Measurements from ENCODE around the gene MGAM2. TPM values are rescaled to one million over a fixed set of nuclear protein-coding genes. Genes with fewer than 3 reads are reported as not detected.

MGAM2 gene
- total and polyA plus RNA-seq, 8 donors: 0.03 to 4.6 (median 0.17) TPM

DNA sequence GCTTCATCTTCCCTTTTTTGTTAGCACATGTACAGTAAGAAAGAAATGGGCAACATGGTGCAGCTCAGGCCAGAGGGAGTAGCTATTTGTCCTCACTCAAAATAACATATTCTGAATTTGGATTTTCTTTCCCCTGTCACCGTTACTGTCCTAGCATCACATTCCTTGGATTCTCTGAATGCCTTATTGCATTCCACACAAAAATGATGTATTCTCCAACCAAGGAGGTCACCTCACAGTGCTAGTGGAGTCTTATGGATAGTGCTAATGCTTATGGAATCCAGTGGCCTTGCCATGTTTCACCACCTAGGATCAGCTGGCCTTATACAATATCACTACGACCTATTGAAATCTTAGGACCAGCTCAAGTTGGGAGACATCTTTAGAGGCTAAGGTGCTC, 139.2 kb downstream of the MGAM2 start:
- Histone ChIP-seq H3K36me3 (no peaks in the 10 kb centered on the region), H3K9me3 (no peaks in the 10 kb centered on the region), H3K27me3 (no peaks in the 10 kb centered on the region), H3K27ac (no peak overlapping the region), H3K4me1 (no peaks in the 10 kb centered on the region), H3K4me3 (no peak overlapping the region)
- TF ChIP-seq, protein P1, sequence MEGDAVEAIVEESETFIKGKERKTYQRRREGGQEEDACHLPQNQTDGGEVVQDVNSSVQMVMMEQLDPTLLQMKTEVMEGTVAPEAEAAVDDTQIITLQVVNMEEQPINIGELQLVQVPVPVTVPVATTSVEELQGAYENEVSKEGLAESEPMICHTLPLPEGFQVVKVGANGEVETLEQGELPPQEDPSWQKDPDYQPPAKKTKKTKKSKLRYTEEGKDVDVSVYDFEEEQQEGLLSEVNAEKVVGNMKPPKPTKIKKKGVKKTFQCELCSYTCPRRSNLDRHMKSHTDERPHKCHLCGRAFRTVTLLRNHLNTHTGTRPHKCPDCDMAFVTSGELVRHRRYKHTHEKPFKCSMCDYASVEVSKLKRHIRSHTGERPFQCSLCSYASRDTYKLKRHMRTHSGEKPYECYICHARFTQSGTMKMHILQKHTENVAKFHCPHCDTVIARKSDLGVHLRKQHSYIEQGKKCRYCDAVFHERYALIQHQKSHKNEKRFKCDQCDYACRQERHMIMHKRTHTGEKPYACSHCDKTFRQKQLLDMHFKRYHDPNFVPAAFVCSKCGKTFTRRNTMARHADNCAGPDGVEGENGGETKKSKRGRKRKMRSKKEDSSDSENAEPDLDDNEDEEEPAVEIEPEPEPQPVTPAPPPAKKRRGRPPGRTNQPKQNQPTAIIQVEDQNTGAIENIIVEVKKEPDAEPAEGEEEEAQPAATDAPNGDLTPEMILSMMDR (IDR thresholded peaks at IDR 0.05): no peak
- intact Hi-C loops (cut with DNase I): no loop called here
- no peak for DNase-seq
- ATAC-seq: no peak

DNA sequence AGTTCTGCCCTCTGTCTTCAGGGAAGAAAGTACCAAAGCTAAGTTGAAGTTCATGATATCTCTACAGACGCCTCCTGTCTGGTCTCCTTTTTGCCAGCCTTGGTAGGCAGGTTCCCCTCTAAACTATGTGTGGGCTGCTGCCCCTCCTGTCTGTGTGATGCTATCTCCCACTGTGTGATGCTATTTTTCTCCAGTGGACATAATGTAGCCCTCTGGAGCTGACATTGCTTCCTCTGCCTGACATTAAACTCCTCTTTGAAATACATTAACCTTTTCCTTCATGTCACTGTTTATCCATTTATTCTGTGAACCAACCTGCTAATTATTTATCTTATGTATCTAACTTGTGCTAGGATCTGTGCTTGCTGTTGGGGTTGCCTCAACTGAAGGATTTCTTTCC, 146.4 kb downstream of the MGAM2 start, which contains the start of gene PRSS58:
PRSS58 (minus strand) TSS at position 101 of the 400 bp plus-strand sequence. CDS start 351 bp downstream, outside the sequence.
- Histone ChIP-seq H3K27ac (no peak within 1 kb of the TSS), H3K4me3 (no peak within 1 kb of the TSS), H3K36me3 (no peaks in the 10 kb centered on the region), H3K4me1 (no peaks in the 10 kb centered on the region), H3K9me3 (peaks cover 0 to 12% of the 10 kb centered on the region in 2 donors), H3K27me3 (no peaks in the 10 kb centered on the region)
- TF ChIP-seq, protein P1 (IDR thresholded peaks at IDR 0.05): no peak
- ATAC-seq (no peak), DNase-seq (no peak)
- intact Hi-C loops (cut with DNase I): no loop called here

DNA sequence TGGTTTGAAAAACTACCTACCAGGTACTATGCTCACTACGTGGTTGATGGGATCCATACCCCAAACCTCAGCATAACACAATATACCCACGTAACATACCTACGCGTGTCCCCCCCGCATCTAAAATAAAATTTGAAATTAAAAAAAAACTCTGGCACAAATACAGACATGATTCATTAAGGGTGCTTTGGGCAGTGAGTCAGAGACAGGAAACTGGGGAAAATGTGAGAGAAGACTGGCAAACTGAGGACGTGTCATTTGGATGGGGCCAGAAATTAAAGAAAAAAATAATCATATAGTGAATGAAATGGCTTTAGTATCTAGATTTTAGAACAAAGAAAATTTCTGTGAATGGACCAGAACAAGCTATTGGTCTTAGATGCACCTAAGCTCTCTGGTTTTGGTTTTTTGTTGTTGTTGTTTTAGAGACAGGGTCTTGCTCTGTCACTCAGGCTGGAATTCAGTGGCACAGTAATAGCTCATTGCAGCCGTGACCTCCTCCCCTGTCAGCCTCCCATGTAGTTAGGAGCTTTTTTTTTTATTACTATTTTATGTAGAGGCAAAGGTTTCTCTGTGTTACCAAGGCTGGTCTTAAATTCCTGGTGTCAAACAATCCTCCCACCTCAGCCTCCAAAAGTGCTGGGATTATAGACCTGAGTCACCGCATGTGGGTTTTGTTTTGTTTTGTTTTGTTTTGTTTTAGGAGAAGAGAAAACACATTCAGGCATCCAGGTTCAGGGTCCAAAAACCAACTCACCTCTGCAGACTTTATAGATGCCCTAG, 152.3 kb downstream of the MGAM2 start:
- no peak for ATAC-seq
- intact Hi-C loops (cut with DNase I): no loop called here
- Histone ChIP-seq H3K4me3 (no peak overlapping the region), H3K36me3 (no peaks in the 10 kb centered on the region), H3K27me3 (no peaks in the 10 kb centered on the region), H3K4me1 (no peaks in the 10 kb centered on the region), H3K27ac (no peak overlapping the region), H3K9me3 (peaks cover 0 to 12% of the 10 kb centered on the region in 2 donors)
- DNase-seq: no peak
- TF ChIP-seq, protein P1 (IDR thresholded peaks at IDR 0.05): no peak

Other genes starting within 250 kb of the MGAM2 start
- gene OR9A4, start 195.3 kb upstream of the MGAM2 start, total RNA-seq: not detected
- not detected for gene OR9A4, start 195.3 kb upstream of the MGAM2 start, polyA plus RNA-seq (ENCODE audit: insufficient read length in 6 of 6)
- gene CLEC5A, start 164.7 kb upstream of the MGAM2 start, total RNA-seq: 10 to 100 TPM in 1 of 2 donors, 1 to 10 TPM in 1; 7.7 to 12.6 TPM
- 1 to 10 TPM in 2 of 6 donors, under 1 TPM in 4; 0.29 to 1.3 (median 0.66) TPM for gene CLEC5A, start 164.7 kb upstream of the MGAM2 start, polyA plus RNA-seq (ENCODE audit: insufficient read length in 6 of 6)
- not detected for gene TAS2R38, start 137.9 kb upstream of the MGAM2 start, total RNA-seq
- gene TAS2R38, start 137.9 kb upstream of the MGAM2 start, polyA plus RNA-seq (ENCODE audit: insufficient read length in 6 of 6): not detected
- 10 to 100 TPM in 1 of 2 donors, 1 to 10 TPM in 1; 1.6 to 36.5 TPM for gene MGAM, start 115.8 kb upstream of the MGAM2 start, total RNA-seq
- gene MGAM, start 115.8 kb upstream of the MGAM2 start, polyA plus RNA-seq (ENCODE audit: insufficient read length in 6 of 6): 1 to 10 TPM in 3 of 6 donors, under 1 TPM in 3; 0.31 to 1.1 (median 0.98) TPM
- not detected for gene PRSS58, start 146.3 kb downstream of the MGAM2 start, total RNA-seq
- gene PRSS58, start 146.3 kb downstream of the MGAM2 start, polyA plus RNA-seq (ENCODE audit: insufficient read length in 6 of 6): not detected

All from left lung (tissue), 10 donors.